SK-N-SH (cell line): Measurements from ENCODE around the gene CCS. TPM values are rescaled to one million over a fixed set of nuclear protein-coding genes. Genes with fewer than 3 reads are reported as not detected.

Experiments
- CTCF ChIA-PET: fragments of 300-600, 350-600 bp; formaldehyde crosslinking; extraction: SDS; loops from one replicate; lab custom pipeline; 2021; lab: Yijun Ruan, JAX
- POLR2A ChIA-PET: fragments of 350-600 bp; sonication (Branson Sonifier 250); formaldehyde crosslinking; extraction: SDS; loops from one replicate; lab custom pipeline; 2020; ENCODE audit warnings: antibody characterized with exemption, inconsistent platforms; lab: Yijun Ruan, JAX
- DNase-seq: peaks from one replicate; pipeline ENCODE4 v3.0.0; 2012
- H2AFZ ChIP-seq: fragments of 200-600 bp; sonication (generic); 2 replicates; pipeline ENCODE4 v1.8.1; 2016; ENCODE audit warnings: antibody characterized with exemption, mild to moderate bottlenecking, low read depth
- H3F3A ChIP-seq: fragments of 200-600 bp; sonication (generic); replicated peaks from 2 replicates; pipeline ENCODE3; 2016; ENCODE audit warnings: antibody characterized with exemption, mild to moderate bottlenecking; ENCODE audit not compliant: insufficient read depth
- H3K27ac ChIP-seq, 2 experiments: fragments of 200-500 bp in 1 of 2; fragments of 200-600 bp in 1 of 2; sonication (Bioruptor generic) in 1 of 2; sonication (generic), shearing (Covaris generic) in 1 of 2; 2 replicates each; pipeline versions ENCODE4 v1.5.1 to v1.6.1; 2014 to 2016; ENCODE audit warnings: low read depth in 2 of 2, inconsistent platforms in 1 of 2, low read length in 1 of 2, mild to moderate bottlenecking in 1 of 2, mixed read lengths in 1 of 2
- H3K27me3 ChIP-seq: fragments of 200-600 bp; sonication (generic), shearing (Covaris generic); 2 replicates; pipeline ENCODE4 v1.6.1; 2016; ENCODE audit warnings: mixed run types; ENCODE audit not compliant: insufficient read depth
- H3K36me3 ChIP-seq, 2 experiments: fragments of 200-500 bp in 1 of 2; fragments of 200-600 bp in 1 of 2; sonication (Bioruptor generic) in 1 of 2; sonication (generic) in 1 of 2; replicated peaks in 1 of 2; 2 replicates each; pipeline versions ENCODE3 to v1.5.1; 2014 to 2016; ENCODE audit warnings: low read length in 1 of 2, mild to moderate bottlenecking in 1 of 2; ENCODE audit not compliant: insufficient read depth in 2 of 2, control insufficient read depth in 1 of 2
- H3K4me1 ChIP-seq, 2 experiments: fragments of 200-500 bp in 1 of 2; fragments of 200-600 bp in 1 of 2; sonication (Bioruptor generic) in 1 of 2; sonication (generic), shearing (Covaris generic) in 1 of 2; 2 replicates each; pipeline versions ENCODE4 v1.5.1 to v1.6.1; 2014 to 2016; ENCODE audit warnings: low read depth in 1 of 2, low read length in 1 of 2, mixed run types in 1 of 2; ENCODE audit not compliant: insufficient read depth in 2 of 2, control insufficient read depth in 1 of 2
- H3K4me2 ChIP-seq: fragments of 200-600 bp; sonication (generic), shearing (Covaris generic); 2 replicates; pipeline ENCODE4 v1.6.1; 2017; ENCODE audit warnings: mixed run types
- H3K4me3 ChIP-seq, 2 experiments: fragments of 200-500 bp in 1 of 2; fragments of 200-600 bp in 1 of 2; sonication (Bioruptor generic) in 1 of 2; sonication (generic), shearing (Covaris generic) in 1 of 2; 2 replicates each; pipeline versions ENCODE4 v1.5.1 to v1.8.1; 2014 to 2016; ENCODE audit warnings: low read depth in 2 of 2, inconsistent platforms in 1 of 2, low read length in 1 of 2, mild to moderate bottlenecking in 1 of 2, mixed read lengths in 1 of 2, moderate library complexity in 1 of 2
- H3K79me2 ChIP-seq: fragments of 200-600 bp; sonication (generic); 2 replicates; pipeline ENCODE4 v1.8.1; 2017; ENCODE audit warnings: mild to moderate bottlenecking; ENCODE audit not compliant: insufficient read depth
- H3K9ac ChIP-seq: fragments of 200-600 bp; sonication (generic); 2 replicates; pipeline ENCODE4 v1.6.1; 2017; ENCODE audit warnings: mixed run types
- H3K9me2 ChIP-seq: fragments of 200-600 bp; sonication (generic); 2 replicates; pipeline ENCODE4 v1.6.1; 2017; ENCODE audit warnings: mixed run types
- H3K9me3 ChIP-seq: fragments of 200-600 bp; sonication (generic); 2 replicates; pipeline ENCODE4 v1.6.1; 2017; ENCODE audit warnings: mixed run types, mild to moderate bottlenecking, moderate library complexity
- H4K20me1 ChIP-seq: fragments of 200-600 bp; sonication (generic); 2 replicates; pipeline ENCODE4 v1.6.1; 2017; ENCODE audit warnings: mild to moderate bottlenecking, mixed run types; ENCODE audit not compliant: insufficient read depth
- CHD2 ChIP-seq: fragments of 150-350 bp; IDR thresholded peaks from 2 replicates; pipeline ENCODE4 v1.6.1; 2018; ENCODE audit warnings: low read length; ENCODE audit not compliant: partially characterized antibody
- ELF1 ChIP-seq: IDR thresholded peaks from 2 replicates; pipeline ENCODE4 v1.4.0; 2012
- FOSL2 ChIP-seq: IDR thresholded peaks from 2 replicates; pipeline ENCODE4 v1.4.0; 2012; ENCODE audit warnings: low read depth, mild to moderate bottlenecking, moderate library complexity, borderline replicate concordance
- GABPA ChIP-seq: IDR thresholded peaks from 2 replicates; pipeline ENCODE4 v1.4.0; 2012; ENCODE audit warnings: low read depth, mild to moderate bottlenecking
- MEF2A ChIP-seq: IDR thresholded peaks from 2 replicates; pipeline ENCODE4 v1.4.0; 2012; ENCODE audit warnings: low read depth, borderline replicate concordance
- MXI1 ChIP-seq: IDR thresholded peaks from 2 replicates; pipeline ENCODE4 v1.6.1; 2012; ENCODE audit warnings: mild to moderate bottlenecking, low read depth, low read length, improper control_type of control experiment
- NRF1 ChIP-seq: IDR thresholded peaks from 2 replicates; pipeline ENCODE4 v1.6.1; 2012; ENCODE audit warnings: low read depth, mild to moderate bottlenecking, low read length
- POLR2AphosphoS5 ChIP-seq: IDR thresholded peaks from 2 replicates; pipeline ENCODE4 v1.6.1; 2012; ENCODE audit warnings: low read depth, low read length
- RAD21 ChIP-seq: IDR thresholded peaks from 2 replicates; pipeline ENCODE4 v1.6.1; 2012; ENCODE audit warnings: mild to moderate bottlenecking, low read length
- RCOR1 ChIP-seq: fragments of 150-350 bp; IDR thresholded peaks from 2 replicates; pipeline ENCODE4 v1.6.1; 2017; ENCODE audit warnings: antibody characterized with exemption, low read length
- RFX5 ChIP-seq: IDR thresholded peaks from 2 replicates; pipeline ENCODE4 v1.6.1; 2012; ENCODE audit warnings: mild to moderate bottlenecking, improper control_type of control experiment, low read length
- SIN3A ChIP-seq: IDR thresholded peaks from 2 replicates; pipeline ENCODE4 v1.6.1; 2012; ENCODE audit warnings: low read depth, mild to moderate bottlenecking, low read length, moderate library complexity, borderline replicate concordance
- TAF1 ChIP-seq: IDR thresholded peaks from 2 replicates; pipeline ENCODE4 v1.6.1; 2012; ENCODE audit warnings: low read depth, mild to moderate bottlenecking, low read length, moderate library complexity, borderline replicate concordance
- YY1 ChIP-seq: IDR thresholded peaks from 2 replicates; pipeline ENCODE4 v1.4.0; 2012; ENCODE audit warnings: low read depth, mild to moderate bottlenecking
- whole genome bisulfite sequencing: methylation state at CpG from one replicate; pipeline ENCODE4 v1.1.6; 2017; ENCODE audit warnings: low lambda C conversion rate; 5-methylcytosine and 5-hydroxymethylcytosine counted together
- polyA plus RNA-seq, 3 experiments: library from polyadenylated mRNA; depleted of rRNA; stranded (reverse); fragments of >200 nt; gene quantifications; 2 replicates each; pipeline ENCODE4 v1.2.3, GENCODE V29; 2012
- TF ChIP-seq, protein P1 (sequence below): IDR thresholded peaks from 2 replicates; pipeline ENCODE4; 2012
- TF ChIP-seq, protein P2 (sequence below): IDR thresholded peaks from 2 replicates; pipeline ENCODE4 v1.6.1; 2012; ENCODE audit warnings: mild to moderate bottlenecking, low read depth, low read length, moderate library complexity
- TF ChIP-seq, protein P3 (sequence below): IDR thresholded peaks from 2 replicates; pipeline ENCODE4 v1.4.0; 2012; ENCODE audit warnings: low read depth, borderline replicate concordance
- TF ChIP-seq, protein P4 (sequence below): IDR thresholded peaks from 2 replicates; pipeline ENCODE4 v1.4.0; 2012; ENCODE audit warnings: low read depth
- TF ChIP-seq, protein P5 (sequence below): fragments of 150-350 bp; IDR thresholded peaks from 2 replicates; pipeline ENCODE4 v1.6.1; 2017; ENCODE audit warnings: antibody characterized with exemption, low read length, low read depth, borderline replicate concordance

CCS gene
- polyA plus RNA-seq, 1 of the 3 experiments (the other 2 are of a cell fraction) = 56.1 TPM

DNA sequence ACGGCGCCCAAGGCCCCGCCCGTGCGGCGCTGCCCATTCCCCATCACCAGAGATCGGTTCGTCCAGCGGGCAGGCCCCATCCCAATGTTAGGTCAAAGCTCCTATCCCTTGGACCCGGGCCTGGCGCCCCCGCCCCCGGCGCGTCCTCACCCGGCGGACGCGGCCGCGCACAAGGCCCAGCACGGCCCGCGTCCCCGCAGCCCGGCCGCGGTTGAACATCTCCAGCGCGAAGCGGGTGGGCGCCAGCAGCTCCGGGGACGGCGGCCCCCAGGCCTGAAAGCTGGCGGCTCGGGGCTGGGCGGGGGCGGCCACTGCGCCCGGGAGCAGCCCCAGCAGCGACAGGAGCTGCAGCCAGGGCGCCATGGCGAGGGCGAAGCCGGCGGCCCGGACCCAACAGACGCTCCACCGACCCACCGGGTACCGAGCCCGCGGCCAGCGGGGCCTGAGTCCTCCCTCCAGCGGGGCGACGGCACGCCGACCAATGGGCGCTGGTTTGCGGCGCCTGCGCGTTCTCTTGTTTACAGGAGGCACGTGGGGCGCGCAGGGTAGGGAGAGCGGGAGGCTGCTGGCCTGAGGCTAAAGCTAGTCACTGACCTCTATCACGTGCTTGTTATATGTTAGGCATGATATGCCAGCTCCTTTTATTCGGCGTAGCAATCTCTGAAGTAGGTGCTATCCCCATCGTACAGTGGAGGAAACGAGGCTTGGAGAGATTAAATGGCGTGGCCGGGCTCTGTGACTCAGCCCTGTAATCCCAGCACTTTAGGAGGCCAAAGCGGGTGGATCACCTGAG lies 24.7 kb upstream of the CCS start, which contains the start of gene CTSF (continued):
- TF ChIP-seq, protein P1, sequence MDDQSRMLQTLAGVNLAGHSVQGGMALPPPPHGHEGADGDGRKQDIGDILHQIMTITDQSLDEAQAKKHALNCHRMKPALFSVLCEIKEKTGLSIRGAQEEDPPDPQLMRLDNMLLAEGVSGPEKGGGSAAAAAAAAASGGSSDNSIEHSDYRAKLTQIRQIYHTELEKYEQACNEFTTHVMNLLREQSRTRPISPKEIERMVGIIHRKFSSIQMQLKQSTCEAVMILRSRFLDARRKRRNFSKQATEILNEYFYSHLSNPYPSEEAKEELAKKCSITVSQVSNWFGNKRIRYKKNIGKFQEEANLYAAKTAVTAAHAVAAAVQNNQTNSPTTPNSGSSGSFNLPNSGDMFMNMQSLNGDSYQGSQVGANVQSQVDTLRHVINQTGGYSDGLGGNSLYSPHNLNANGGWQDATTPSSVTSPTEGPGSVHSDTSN = no peak
- TF ChIP-seq NRF1 (peak; percentile 70), YY1 (no peak), RFX5 (no peak), ELF1 (no peak), GABPA (no peak), RCOR1 (no peak)
- TF ChIP-seq, protein P2, sequence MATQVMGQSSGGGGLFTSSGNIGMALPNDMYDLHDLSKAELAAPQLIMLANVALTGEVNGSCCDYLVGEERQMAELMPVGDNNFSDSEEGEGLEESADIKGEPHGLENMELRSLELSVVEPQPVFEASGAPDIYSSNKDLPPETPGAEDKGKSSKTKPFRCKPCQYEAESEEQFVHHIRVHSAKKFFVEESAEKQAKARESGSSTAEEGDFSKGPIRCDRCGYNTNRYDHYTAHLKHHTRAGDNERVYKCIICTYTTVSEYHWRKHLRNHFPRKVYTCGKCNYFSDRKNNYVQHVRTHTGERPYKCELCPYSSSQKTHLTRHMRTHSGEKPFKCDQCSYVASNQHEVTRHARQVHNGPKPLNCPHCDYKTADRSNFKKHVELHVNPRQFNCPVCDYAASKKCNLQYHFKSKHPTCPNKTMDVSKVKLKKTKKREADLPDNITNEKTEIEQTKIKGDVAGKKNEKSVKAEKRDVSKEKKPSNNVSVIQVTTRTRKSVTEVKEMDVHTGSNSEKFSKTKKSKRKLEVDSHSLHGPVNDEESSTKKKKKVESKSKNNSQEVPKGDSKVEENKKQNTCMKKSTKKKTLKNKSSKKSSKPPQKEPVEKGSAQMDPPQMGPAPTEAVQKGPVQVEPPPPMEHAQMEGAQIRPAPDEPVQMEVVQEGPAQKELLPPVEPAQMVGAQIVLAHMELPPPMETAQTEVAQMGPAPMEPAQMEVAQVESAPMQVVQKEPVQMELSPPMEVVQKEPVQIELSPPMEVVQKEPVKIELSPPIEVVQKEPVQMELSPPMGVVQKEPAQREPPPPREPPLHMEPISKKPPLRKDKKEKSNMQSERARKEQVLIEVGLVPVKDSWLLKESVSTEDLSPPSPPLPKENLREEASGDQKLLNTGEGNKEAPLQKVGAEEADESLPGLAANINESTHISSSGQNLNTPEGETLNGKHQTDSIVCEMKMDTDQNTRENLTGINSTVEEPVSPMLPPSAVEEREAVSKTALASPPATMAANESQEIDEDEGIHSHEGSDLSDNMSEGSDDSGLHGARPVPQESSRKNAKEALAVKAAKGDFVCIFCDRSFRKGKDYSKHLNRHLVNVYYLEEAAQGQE = no peak; the same call in 1 of the 2 replicates

DNA sequence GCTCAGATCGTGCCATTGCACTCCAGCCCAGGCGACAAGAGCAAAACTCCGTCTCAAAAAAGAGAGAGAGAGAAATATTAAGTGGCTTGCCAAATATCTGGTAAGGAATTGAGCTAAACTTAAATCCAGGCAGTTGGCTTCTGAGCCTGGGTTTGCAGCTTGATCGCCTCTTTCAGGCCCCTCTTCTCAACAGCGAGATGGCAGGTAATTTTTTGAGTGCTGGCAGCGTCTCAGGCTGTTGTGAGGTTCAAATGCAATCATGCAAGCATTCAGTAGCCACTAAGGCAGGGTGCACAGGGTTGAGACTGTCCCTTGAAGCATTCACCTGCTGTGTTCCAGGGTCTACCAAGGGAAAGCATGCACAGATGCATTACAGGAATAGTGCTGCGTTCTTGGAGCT lies 23.9 kb upstream of the CCS start:
- no peak for TF ChIP-seq POLR2AphosphoS5
- no peak for TF ChIP-seq MXI1
- no peak for TF ChIP-seq TAF1
- no peak for TF ChIP-seq FOSL2
- TF ChIP-seq RAD21 = no peak
- no peak for TF ChIP-seq MEF2A
- TF ChIP-seq, protein P3, sequence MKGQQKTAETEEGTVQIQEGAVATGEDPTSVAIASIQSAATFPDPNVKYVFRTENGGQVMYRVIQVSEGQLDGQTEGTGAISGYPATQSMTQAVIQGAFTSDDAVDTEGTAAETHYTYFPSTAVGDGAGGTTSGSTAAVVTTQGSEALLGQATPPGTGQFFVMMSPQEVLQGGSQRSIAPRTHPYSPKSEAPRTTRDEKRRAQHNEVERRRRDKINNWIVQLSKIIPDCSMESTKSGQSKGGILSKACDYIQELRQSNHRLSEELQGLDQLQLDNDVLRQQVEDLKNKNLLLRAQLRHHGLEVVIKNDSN = no peak
- TF ChIP-seq SIN3A = no peak
- no peak for TF ChIP-seq RCOR1
- no peak for TF ChIP-seq CHD2
- TF ChIP-seq, protein P4, sequence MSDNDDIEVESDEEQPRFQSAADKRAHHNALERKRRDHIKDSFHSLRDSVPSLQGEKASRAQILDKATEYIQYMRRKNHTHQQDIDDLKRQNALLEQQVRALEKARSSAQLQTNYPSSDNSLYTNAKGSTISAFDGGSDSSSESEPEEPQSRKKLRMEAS = no peak
- TF ChIP-seq, protein P5, sequence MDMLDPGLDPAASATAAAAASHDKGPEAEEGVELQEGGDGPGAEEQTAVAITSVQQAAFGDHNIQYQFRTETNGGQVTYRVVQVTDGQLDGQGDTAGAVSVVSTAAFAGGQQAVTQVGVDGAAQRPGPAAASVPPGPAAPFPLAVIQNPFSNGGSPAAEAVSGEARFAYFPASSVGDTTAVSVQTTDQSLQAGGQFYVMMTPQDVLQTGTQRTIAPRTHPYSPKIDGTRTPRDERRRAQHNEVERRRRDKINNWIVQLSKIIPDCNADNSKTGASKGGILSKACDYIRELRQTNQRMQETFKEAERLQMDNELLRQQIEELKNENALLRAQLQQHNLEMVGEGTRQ = no peak
- TF ChIP-seq NRF1 = no peak
- TF ChIP-seq, all 33 proteins: peak for 0
- no peaks in the 10 kb centered on the region for H3K9me2 ChIP-seq
- H3K4me1 ChIP-seq = peaks cover 0 to 7% of the 10 kb centered on the region in 2 experiments; a peak in 1 of 4 replicates
- H3K36me3 ChIP-seq = no peaks in the 10 kb centered on the region
- CTCF ChIA-PET = interaction anchor here (0.7 to 5.1 kb wide), 9 partner anchors 9 to 265 kb away, joined by 3 to 30 read pairs (median 5); partner anchors contain the start of genes CCDC87, CCS and RBM4B
- no peaks in the 10 kb centered on the region for H3K27me3 ChIP-seq
- no peak overlapping the region for H3K27ac ChIP-seq
- no peak overlapping the region for H3K4me3 ChIP-seq
- no peaks in the 10 kb centered on the region for H4K20me1 ChIP-seq
- no peaks in the 10 kb centered on the region for H3K79me2 ChIP-seq
- H3K9me3 ChIP-seq = no peaks in the 10 kb centered on the region
- no peak overlapping the region for H3K9ac ChIP-seq
- POLR2A ChIA-PET = interaction anchor here (0.5 to 2.7 kb wide), 3 partner anchors 23 to 252 kb away, joined by 4 to 8 read pairs (median 6); partner anchors contain the start of genes CCDC87, CCS and ZDHHC24
- H2AFZ ChIP-seq = peak overlapping the region; percentile 73; the same call in 1 of the 2 replicates
- WGBS = 65% methylated on average over 7 of the region's 7 CpGs
- no peak for DNase-seq
- H3K4me2 ChIP-seq = no peak overlapping the region
- no peaks in the 10 kb centered on the region for H3F3A ChIP-seq
